GM19351 (cell line): Measurements from ENCODE around the gene SIX5.
A peak's percentile ranks its signal among the peaks of the same experiment; 100 is the strongest.
"Not testable (repeated sequence)": the region's sequence is repeated elsewhere in the genome, so short reads cannot be mapped to it uniquely, and the experiment has no call there.

Experiments used
- ATAC-seq: cut with Tn5 transposase; IDR thresholded peaks from one replicate; pipeline ENCODE4 v1.9.1; 2021; ENCODE audit warnings: mild to moderate bottlenecking, moderate library complexity; ENCODE audit not compliant: unreplicated experiment

Gene SIX5

GRCh38 chr19:45768984-45769782, at the start of gene SIX5:
SIX5 (minus strand) TSS chr19:45769252; CDS start chr19:45768844, 408 bp downstream.
- ATAC-seq = peak; percentile 55

- no peak for ATAC-seq
Observed at GRCh38 chr19:45817725-45818301, 48.8 kb upstream of the SIX5 start.

GRCh38 chr19:45817010-45817724, 48.1 kb upstream of the SIX5 start:
- ATAC-seq = peak; percentile 70

GRCh38 chr19:45816236-45817009, 47.4 kb upstream of the SIX5 start:
- ATAC-seq = no peak

GRCh38 chr19:45815481-45816216, 46.6 kb upstream of the SIX5 start:
- ATAC-seq = no peak

GRCh38 chr19:45814851-45815480, 45.9 kb upstream of the SIX5 start, which contains the start of gene RSPH6A:
RSPH6A (minus strand) TSS chr19:45815308; CDS start chr19:45815176, 132 bp downstream.
- ATAC-seq = no peak

GRCh38 chr19:45814166-45814780, 45.2 kb upstream of the SIX5 start:
- ATAC-seq = no peak

GRCh38 chr19:45812297-45812696, 43.2 kb upstream of the SIX5 start:
- no peak for ATAC-seq

- ATAC-seq = no peak
Observed at GRCh38 chr19:45809643-45810159, 40.6 kb upstream of the SIX5 start.

GRCh38 chr19:45805719-45806118, 36.7 kb upstream of the SIX5 start:
- ATAC-seq = no peak

- no peak for ATAC-seq
Observed at GRCh38 chr19:45804959-45805230, 35.8 kb upstream of the SIX5 start.

- no peak for ATAC-seq
Observed at GRCh38 chr19:45804140-45804958, 35.3 kb upstream of the SIX5 start.

- no peak for ATAC-seq
Observed at GRCh38 chr19:45801603-45802175, 32.6 kb upstream of the SIX5 start.

GRCh38 chr19:45800070-45800553, 31.1 kb upstream of the SIX5 start:
- no peak for ATAC-seq

- not testable (repeated sequence) for ATAC-seq
Observed at GRCh38 chr19:45799541-45799940, 30.5 kb upstream of the SIX5 start.

GRCh38 chr19:45798995-45799517, 30.0 kb upstream of the SIX5 start:
- no peak for ATAC-seq

- ATAC-seq = no peak
Observed at GRCh38 chr19:45794627-45795026, 25.6 kb upstream of the SIX5 start.

GRCh38 chr19:45793876-45794275, 24.8 kb upstream of the SIX5 start:
- no peak for ATAC-seq
